OCI-LY1 (cell line): ENCODE data around the gene COA1.

ENCODE experiments used
- H2AFZ ChIP-seq: fragments of 200-600 bp; sonication (generic), shearing (Covaris generic); 2 replicates; pipeline ENCODE4 v1.6.0; 2014; ENCODE audit warnings: antibody characterized with exemption, mild to moderate bottlenecking, low read length
- H3F3A ChIP-seq: fragments of 200-600 bp; sonication (generic), shearing (Covaris generic); 2 replicates; pipeline ENCODE4 v1.6.0; 2014; ENCODE audit warnings: mild to moderate bottlenecking, antibody characterized with exemption, low read length, moderate library complexity; ENCODE audit not compliant: insufficient read depth
- H3K27ac ChIP-seq: fragments of 200-600 bp; sonication (generic); 2 replicates; pipeline ENCODE4 v1.5.1; 2014; ENCODE audit warnings: low read length, mixed run types, mild to moderate bottlenecking, low read depth; ENCODE audit not compliant: poor library complexity, severe bottlenecking
- H3K27me3 ChIP-seq: fragments of 200-600 bp; sonication (generic); 2 replicates; pipeline ENCODE4 v1.6.0; 2014; ENCODE audit warnings: antibody characterized with exemption, mild to moderate bottlenecking, low read length, moderate library complexity; ENCODE audit not compliant: insufficient read depth
- H3K36me3 ChIP-seq: fragments of 200-600 bp; sonication (generic); 2 replicates; pipeline ENCODE4 v1.6.1; 2014; ENCODE audit warnings: mild to moderate bottlenecking, antibody characterized with exemption, low read length, moderate library complexity, mixed read lengths; ENCODE audit not compliant: insufficient read depth
- H3K4me1 ChIP-seq: fragments of 200-600 bp; sonication (generic); 2 replicates; pipeline ENCODE4 v1.5.1; 2014; ENCODE audit warnings: mild to moderate bottlenecking, low read length, moderate library complexity; ENCODE audit not compliant: insufficient read depth, severe bottlenecking
- H3K4me2 ChIP-seq: fragments of 200-600 bp; sonication (generic), shearing (Covaris generic); 2 replicates; pipeline ENCODE4 v1.6.1; 2014; ENCODE audit warnings: low read length
- H3K4me3 ChIP-seq: fragments of 200-600 bp; sonication (generic); 2 replicates; pipeline ENCODE4 v1.5.1; 2014; ENCODE audit warnings: low read length, low read depth, mild to moderate bottlenecking, mixed read lengths; ENCODE audit not compliant: poor library complexity, severe bottlenecking
- H3K79me2 ChIP-seq: fragments of 200-600 bp; shearing (Covaris generic); 2 replicates; pipeline ENCODE4 v1.6.1; 2016; ENCODE audit warnings: mixed run types, low read length, mixed read lengths; ENCODE audit not compliant: insufficient read depth
- H3K9ac ChIP-seq: fragments of 200-600 bp; sonication (generic), shearing (Covaris generic); 2 replicates; pipeline ENCODE4 v1.6.1; 2014; ENCODE audit warnings: mild to moderate bottlenecking, low read length, mixed read lengths
- H3K9me2 ChIP-seq: fragments of 200-600 bp; sonication (generic), shearing (Covaris generic); 2 replicates; pipeline ENCODE4 v1.6.1; 2014; ENCODE audit warnings: low read depth, mild to moderate bottlenecking, low read length, mixed read lengths
- H3K9me3 ChIP-seq: fragments of 200-600 bp; shearing (Covaris generic); 2 replicates; pipeline ENCODE4 v1.6.1; 2014; ENCODE audit warnings: low read length, mixed read lengths
- H4K20me1 ChIP-seq: fragments of 200-600 bp; sonication (generic), shearing (Covaris generic); 2 replicates; pipeline ENCODE4 v1.6.0; 2016; ENCODE audit warnings: mild to moderate bottlenecking, low read length; ENCODE audit not compliant: insufficient read depth
- EZH2 ChIP-seq: fragments of 200-600 bp; sonication (generic), shearing (Covaris generic); IDR thresholded peaks from 2 replicates; pipeline ENCODE4 v1.8.0; 2017; ENCODE audit warnings: borderline replicate concordance, mixed run types, mild to moderate bottlenecking, antibody characterized with exemption, low read length, moderate library complexity, mixed read lengths
- TF ChIP-seq, protein P1 (sequence below): fragments of 200-600 bp; sonication (generic), shearing (Covaris generic); IDR thresholded peaks from 2 replicates; pipeline ENCODE4 v1.5.1; 2017; ENCODE audit warnings: mild to moderate bottlenecking, antibody characterized with exemption, low read length, moderate library complexity, mixed read lengths

The COA1 gene

DNA sequence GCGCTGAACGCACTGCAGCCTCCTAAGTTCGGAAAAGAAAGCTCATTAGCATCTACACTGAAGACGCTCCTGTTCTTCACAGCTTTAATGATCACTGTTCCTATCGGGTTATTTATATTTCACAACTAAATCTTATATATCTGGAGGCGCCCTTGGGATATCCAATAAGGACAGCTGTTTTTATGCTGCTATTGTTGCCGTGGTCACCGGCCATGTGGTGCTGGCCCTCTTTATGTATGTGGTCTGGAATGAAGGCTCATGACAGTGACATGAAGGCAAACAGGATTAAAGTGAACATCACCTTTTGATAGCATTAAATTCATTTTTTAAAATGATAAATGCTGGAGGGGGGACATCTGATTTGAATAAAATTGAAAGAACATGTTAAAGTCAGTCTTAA, 38.0 kb upstream of the COA1 start:
- H3K4me2 ChIP-seq: no peak overlapping the region
- peaks cover 12% of the 10 kb centered on the region for H3K4me1 ChIP-seq
- no peaks in the 10 kb centered on the region; the same call in 1 of the 2 replicates for H3K27me3 ChIP-seq
- no peak overlapping the region for H3K27ac ChIP-seq
- no peaks in the 10 kb centered on the region for H3K9me3 ChIP-seq
- H4K20me1 ChIP-seq: no peaks in the 10 kb centered on the region
- H3K9me2 ChIP-seq: no peaks in the 10 kb centered on the region
- no peaks in the 10 kb centered on the region for H3F3A ChIP-seq
- no peak overlapping the region for H3K9ac ChIP-seq
- H3K79me2 ChIP-seq: no peaks in the 10 kb centered on the region
- H3K4me3 ChIP-seq: no peak overlapping the region
- no peak for TF ChIP-seq EZH2
- TF ChIP-seq, protein P1, sequence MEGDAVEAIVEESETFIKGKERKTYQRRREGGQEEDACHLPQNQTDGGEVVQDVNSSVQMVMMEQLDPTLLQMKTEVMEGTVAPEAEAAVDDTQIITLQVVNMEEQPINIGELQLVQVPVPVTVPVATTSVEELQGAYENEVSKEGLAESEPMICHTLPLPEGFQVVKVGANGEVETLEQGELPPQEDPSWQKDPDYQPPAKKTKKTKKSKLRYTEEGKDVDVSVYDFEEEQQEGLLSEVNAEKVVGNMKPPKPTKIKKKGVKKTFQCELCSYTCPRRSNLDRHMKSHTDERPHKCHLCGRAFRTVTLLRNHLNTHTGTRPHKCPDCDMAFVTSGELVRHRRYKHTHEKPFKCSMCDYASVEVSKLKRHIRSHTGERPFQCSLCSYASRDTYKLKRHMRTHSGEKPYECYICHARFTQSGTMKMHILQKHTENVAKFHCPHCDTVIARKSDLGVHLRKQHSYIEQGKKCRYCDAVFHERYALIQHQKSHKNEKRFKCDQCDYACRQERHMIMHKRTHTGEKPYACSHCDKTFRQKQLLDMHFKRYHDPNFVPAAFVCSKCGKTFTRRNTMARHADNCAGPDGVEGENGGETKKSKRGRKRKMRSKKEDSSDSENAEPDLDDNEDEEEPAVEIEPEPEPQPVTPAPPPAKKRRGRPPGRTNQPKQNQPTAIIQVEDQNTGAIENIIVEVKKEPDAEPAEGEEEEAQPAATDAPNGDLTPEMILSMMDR: no peak
- no peaks in the 10 kb centered on the region for H3K36me3 ChIP-seq
- no peak overlapping the region for H2AFZ ChIP-seq

DNA sequence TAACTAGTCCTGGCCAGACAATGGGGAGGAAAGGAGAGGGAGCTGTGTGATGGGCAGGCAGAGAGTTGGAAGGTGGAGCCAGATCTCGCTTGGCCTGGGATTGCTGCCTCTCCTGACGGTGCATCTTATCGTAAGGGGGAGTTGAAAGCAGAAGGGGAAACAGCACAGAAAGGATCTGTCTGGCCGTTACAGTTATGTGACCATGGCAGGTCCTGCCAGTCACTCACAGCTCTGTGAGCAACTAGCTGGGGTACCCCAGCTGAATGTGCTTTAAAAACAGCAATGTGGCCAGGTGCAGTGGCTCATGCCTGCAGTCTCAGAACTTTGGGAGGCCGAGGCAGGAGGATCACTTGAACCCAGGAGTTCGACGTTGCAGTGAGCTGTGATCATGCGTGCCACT, 37.2 kb upstream of the COA1 start:
- Histone ChIP-seq H3K27ac (no peak overlapping the region), H3K4me1 (peaks cover 12% of the 10 kb centered on the region), H3K4me2 (no peak overlapping the region), H2AFZ (no peak overlapping the region), H3K36me3 (no peaks in the 10 kb centered on the region), H3K9me2 (no peaks in the 10 kb centered on the region), H3K27me3 (no peaks in the 10 kb centered on the region), H3K79me2 (no peaks in the 10 kb centered on the region), H3K9me3 (no peaks in the 10 kb centered on the region), H4K20me1 (no peaks in the 10 kb centered on the region), H3K4me3 (no peak overlapping the region), H3K9ac (no peak overlapping the region), H3F3A (no peaks in the 10 kb centered on the region)
- TF ChIP-seq, protein P1: no peak
- no peak for TF ChIP-seq EZH2

DNA sequence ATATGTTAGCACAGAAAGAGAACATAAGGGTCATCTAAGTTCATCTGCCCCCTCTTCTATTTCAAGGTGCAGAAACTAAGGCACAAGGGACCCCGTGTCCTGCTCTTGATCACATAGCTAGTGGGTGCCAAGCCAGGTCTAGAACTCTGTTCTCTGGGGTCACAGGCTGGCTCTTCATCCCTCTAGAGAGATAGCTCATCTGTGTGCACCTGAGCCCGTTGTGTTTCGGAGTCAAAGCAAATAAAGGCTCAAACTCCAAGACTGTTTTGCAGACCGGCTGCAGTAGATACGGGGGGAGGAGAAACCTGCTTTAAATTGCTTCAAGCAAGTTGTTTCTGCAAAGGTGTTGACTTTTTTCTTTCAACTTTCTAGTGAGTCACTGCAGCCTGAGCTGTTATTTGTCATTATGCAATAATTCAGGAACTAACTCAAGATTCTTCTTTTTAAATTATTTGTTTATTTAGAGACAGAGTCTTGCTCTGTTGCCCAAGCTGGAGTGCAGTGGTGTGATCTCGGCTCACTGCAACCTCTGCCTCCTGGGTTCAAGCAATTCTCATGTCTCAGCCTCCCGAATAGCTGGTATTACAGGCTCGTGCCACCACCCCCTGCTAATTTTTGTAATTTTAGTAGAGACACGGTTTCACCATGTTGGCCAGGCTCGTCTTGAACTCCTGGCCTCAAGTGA, 35.6 kb upstream of the COA1 start:
- Histone ChIP-seq H3K4me2 (no peak overlapping the region; the same call in 1 of the 2 replicates), H3K4me3 (no peak overlapping the region)

More for the DNA sequence above, 35.6 kb upstream of the COA1 start:
- Histone ChIP-seq H3K27me3 (no peaks in the 10 kb centered on the region), H4K20me1 (no peaks in the 10 kb centered on the region), H3K79me2 (no peaks in the 10 kb centered on the region), H3K36me3 (no peaks in the 10 kb centered on the region), H3K4me1 (peaks cover 12% of the 10 kb centered on the region), H3K9me2 (no peaks in the 10 kb centered on the region), H3K27ac (no peak overlapping the region), H3K9me3 (no peaks in the 10 kb centered on the region), H2AFZ (no peak overlapping the region), H3F3A (no peaks in the 10 kb centered on the region), H3K9ac (no peak overlapping the region)
- no peak for TF ChIP-seq EZH2
- TF ChIP-seq, protein P1: no peak
